Spleen (tissue), 7 donors: ENCODE results near the gene CHST12.

Source experiments
- CTCF ChIP-seq, 11 experiments: fragments of 200-600 bp in 7 of 11; fragments of 450-650 bp in 4 of 11; sonication (generic) in 4 of 11; IDR thresholded peaks in 8 of 11; conservative IDR thresholded peaks in 3 of 11; 1 replicate in 7 of 11; 2 replicates in 4 of 11; pipeline versions ENCODE4 v1.4.0 to v1.8.0; 2016 to 2021; ENCODE audit warnings: antibody characterized with exemption in 11 of 11, inconsistent platforms in 4 of 11, mild to moderate bottlenecking in 1 of 11
- POLR2A ChIP-seq, 3 donors: fragments of 450-650 bp; IDR thresholded peaks; one replicate each; pipeline ENCODE4 v1.5.1; 2017; ENCODE audit warnings: antibody characterized with exemption in 3 of 3, mild to moderate bottlenecking in 1 of 3
- POLR2AphosphoS5 ChIP-seq, 3 donors: sonication (generic); formaldehyde crosslinking; IDR thresholded peaks; one replicate each; pipeline ENCODE4 v1.5.1; 2017; ENCODE audit warnings: antibody characterized with exemption in 3 of 3
- donor health status: DM: no; HTN: no; CAD: no; lungs with moderate emphysema.
- donor health status: DM: no; HTN: no; CAD: no.
- donor health status: DM: no; HTN: no; CAD: no.

GRCh38 chr7:2461268-2462026 is 58.0 kb downstream of the CHST12 start:
- TF ChIP-seq CTCF (IDR thresholded peaks at IDR 0.05 in 8 of 11, conservative IDR thresholded peaks at IDR 0.05 in 3 of 11) (no peak), POLR2A (IDR thresholded peaks at IDR 0.05) (no peak), POLR2AphosphoS5 (IDR thresholded peaks at IDR 0.05) (no peak)
